ENCODE results near the gene FHOD1.
A peak's percentile ranks its signal among the peaks of the same experiment; 100 is the strongest.

FHOD1 gene

GRCh38 chr16:67237396-67238277 lies 9.6 kb downstream of the FHOD1 start:
- Mint-ChIP-seq H3K27ac (peak overlapping the region; percentile 82), H3K9me3 (peaks cover 4 to 6% of the 10 kb centered on the region in 2 donors), H3K36me3 (peaks cover 32 to 68% of the 10 kb centered on the region in 2 donors), H3K4me1 (peaks cover 16 to 19% of the 10 kb centered on the region in 2 donors), H3K27me3 (no peaks in the 10 kb centered on the region), H3K4me3 (no peak overlapping the region)
- DNase-seq (no peak), ATAC-seq (replicated peaks) (no peak)

- DNase-seq (peak; percentile 51), ATAC-seq (replicated peaks) (peak; percentile 89 to 91)
- H3K4me1 Mint-ChIP-seq = peaks cover 8 to 17% of the 10 kb centered on the region in 2 donors
- H3K9me3 Mint-ChIP-seq = peaks cover 4 to 6% of the 10 kb centered on the region in 2 donors
- H3K27ac Mint-ChIP-seq = peak overlapping the region; percentile 82
- H3K36me3 Mint-ChIP-seq = peaks cover 37 to 76% of the 10 kb centered on the region in 2 donors
- H3K27me3 Mint-ChIP-seq = no peaks in the 10 kb centered on the region
- no peak overlapping the region for H3K4me3 Mint-ChIP-seq
Measured at GRCh38 chr16:67236563-67237395, 10.5 kb downstream of the FHOD1 start.

- Mint-ChIP-seq H3K27ac (no peak overlapping the region), H3K9me3 (peaks cover 4 to 6% of the 10 kb centered on the region in 2 donors), H3K36me3 (peaks cover 42 to 75% of the 10 kb centered on the region in 2 donors), H3K4me1 (peaks cover under 1 to 12% of the 10 kb centered on the region in 2 donors), H3K4me3 (no peak overlapping the region), H3K27me3 (no peaks in the 10 kb centered on the region)
- DNase-seq (no peak), ATAC-seq (replicated peaks) (no peak)
Measured at GRCh38 chr16:67235816-67236562, 11.3 kb downstream of the FHOD1 start.

GRCh38 chr16:67234180-67234597 lies 13.1 kb downstream of the FHOD1 start:
- Mint-ChIP-seq H3K4me1 (peaks cover 6 to 15% of the 10 kb centered on the region in 2 donors), H3K27me3 (no peaks in the 10 kb centered on the region), H3K27ac (peak overlapping the region; percentile 69), H3K36me3 (peaks cover 56 to 86% of the 10 kb centered on the region in 2 donors), H3K9me3 (peaks cover 4 to 6% of the 10 kb centered on the region in 2 donors), H3K4me3 (no peak overlapping the region)
- ATAC-seq (replicated peaks) (no peak), DNase-seq (no peak)

- peaks cover 12 to 17% of the 10 kb centered on the region in 2 donors for H3K4me1 Mint-ChIP-seq
- no peak overlapping the region for H3K27ac Mint-ChIP-seq
- H3K36me3 Mint-ChIP-seq = peaks cover 58 to 85% of the 10 kb centered on the region in 2 donors
- ATAC-seq (replicated peaks) (no peak), DNase-seq (no peak)
- H3K9me3 Mint-ChIP-seq = peaks cover 4 to 6% of the 10 kb centered on the region in 2 donors
- H3K27me3 Mint-ChIP-seq = no peaks in the 10 kb centered on the region
- H3K4me3 Mint-ChIP-seq = no peak overlapping the region
Measured at GRCh38 chr16:67233596-67233995, 13.7 kb downstream of the FHOD1 start.

GRCh38 chr16:67230809-67231660 lies 16.2 kb downstream of the FHOD1 start:
- ATAC-seq (replicated peaks) = no peak
- Mint-ChIP-seq H3K9me3 (peaks cover under 1 to 1% of the 10 kb centered on the region in 2 donors), H3K27ac (peak overlapping the region; percentile 77), H3K27me3 (no peaks in the 10 kb centered on the region), H3K36me3 (peaks cover 48 to 79% of the 10 kb centered on the region in 2 donors), H3K4me1 (peaks cover 26 to 27% of the 10 kb centered on the region in 2 donors), H3K4me3 (no peak overlapping the region)
- no peak for DNase-seq

GRCh38 chr16:67229906-67230808 lies 17.1 kb downstream of the FHOD1 start:
- Mint-ChIP-seq H3K4me3 (no peak overlapping the region), H3K27ac (peak overlapping the region; percentile 77), H3K4me1 (peaks cover 33 to 36% of the 10 kb centered on the region in 2 donors), H3K27me3 (no peaks in the 10 kb centered on the region), H3K9me3 (no peaks in the 10 kb centered on the region), H3K36me3 (peaks cover 44 to 75% of the 10 kb centered on the region in 2 donors)
- no peak for ATAC-seq (replicated peaks)
- no peak for DNase-seq

GRCh38 chr16:67228905-67229304 lies 18.4 kb downstream of the FHOD1 start:
- peak overlapping the region in 1 of 2 donors; percentile 23 for H3K4me3 Mint-ChIP-seq
- H3K27ac Mint-ChIP-seq = peak overlapping the region; percentile 34
- ATAC-seq (replicated peaks) (no peak), DNase-seq (no peak)
- peaks cover 44 to 63% of the 10 kb centered on the region in 2 donors for H3K36me3 Mint-ChIP-seq
- H3K27me3 Mint-ChIP-seq = no peaks in the 10 kb centered on the region
- peaks cover 37 to 39% of the 10 kb centered on the region in 2 donors for H3K4me1 Mint-ChIP-seq
- no peaks in the 10 kb centered on the region for H3K9me3 Mint-ChIP-seq

- ATAC-seq (replicated peaks) (no peak), DNase-seq (no peak)
- peak overlapping the region; percentile 92 to 98 for H3K4me3 Mint-ChIP-seq
- H3K9me3 Mint-ChIP-seq = no peaks in the 10 kb centered on the region
- no peaks in the 10 kb centered on the region for H3K27me3 Mint-ChIP-seq
- H3K4me1 Mint-ChIP-seq = peaks cover 37 to 39% of the 10 kb centered on the region in 2 donors
- H3K36me3 Mint-ChIP-seq = peaks cover 39 to 56% of the 10 kb centered on the region in 2 donors
- peak overlapping the region; percentile 98 for H3K27ac Mint-ChIP-seq
Measured at GRCh38 chr16:67228034-67228785, 19.1 kb downstream of the FHOD1 start.

- DNase-seq = no peak
- H3K27me3 Mint-ChIP-seq = no peaks in the 10 kb centered on the region
Measured at GRCh38 chr16:67227567-67227921, 19.7 kb downstream of the FHOD1 start.

GRCh38 chr16:67226804-67227566 lies 20.3 kb downstream of the FHOD1 start, which contains the start of gene TMEM208:
TMEM208 (plus strand) TSS chr16:67227130; CDS start chr16:67227219, 89 bp downstream.
- no peaks in the 10 kb centered on the region for H3K27me3 Mint-ChIP-seq
- H3K27ac Mint-ChIP-seq = peak within 1 kb of the TSS; percentile 98
- H3K4me3 Mint-ChIP-seq = peak within 1 kb of the TSS; percentile 92 to 98
- H3K36me3 Mint-ChIP-seq = peaks cover 33 to 52% of the 10 kb centered on the region in 2 donors
- DNase-seq = peak; percentile 99
- ATAC-seq (replicated peaks) = peak; percentile 95 to 97
- peaks cover 37 to 39% of the 10 kb centered on the region in 2 donors for H3K4me1 Mint-ChIP-seq
- H3K9me3 Mint-ChIP-seq = no peaks in the 10 kb centered on the region

More at GRCh38 chr16:67227567-67227921, 19.7 kb downstream of the FHOD1 start:
- H3K27ac Mint-ChIP-seq = peak overlapping the region; percentile 98
- H3K4me1 Mint-ChIP-seq = peaks cover 37 to 39% of the 10 kb centered on the region in 2 donors
- H3K9me3 Mint-ChIP-seq = no peaks in the 10 kb centered on the region
- no peak for ATAC-seq (replicated peaks)
- peak overlapping the region; percentile 92 to 98 for H3K4me3 Mint-ChIP-seq
- peaks cover 39 to 56% of the 10 kb centered on the region in 2 donors for H3K36me3 Mint-ChIP-seq
